WI38 (cell line): ENCODE results near the gene ARL5C.

ENCODE experiments used
- H3K4me3 ChIP-seq: 2 replicates; pipeline ENCODE4 v1.5.1; 2011; ENCODE audit warnings: low read depth, mild to moderate bottlenecking, control low read depth, low read length
- TF ChIP-seq, protein P1 (sequence below): IDR thresholded peaks from 2 replicates; pipeline ENCODE4 v1.5.1; 2012; ENCODE audit warnings: low read depth, mild to moderate bottlenecking, control low read depth, low read length

The ARL5C gene

DNA sequence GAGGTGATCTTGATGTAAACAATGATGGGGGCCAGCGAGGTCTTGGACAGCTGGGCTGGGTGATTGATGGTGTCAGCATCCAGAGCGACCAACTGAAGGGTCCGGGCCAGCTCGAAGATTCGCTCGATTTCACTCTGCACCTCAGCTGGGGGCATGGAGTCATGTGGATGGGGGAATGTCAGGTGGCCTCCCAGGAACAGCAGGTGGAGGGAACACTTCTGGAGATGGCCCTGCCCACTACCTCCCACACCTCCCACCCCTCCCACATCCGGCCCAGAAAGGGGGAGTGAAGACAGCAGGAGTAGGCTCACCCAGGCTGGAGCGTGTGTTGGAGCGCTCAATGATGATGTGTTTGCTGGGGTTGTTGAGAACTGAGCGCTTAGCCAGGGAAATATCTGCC is 17.8 kb upstream of the ARL5C start:
- TF ChIP-seq, protein P1, sequence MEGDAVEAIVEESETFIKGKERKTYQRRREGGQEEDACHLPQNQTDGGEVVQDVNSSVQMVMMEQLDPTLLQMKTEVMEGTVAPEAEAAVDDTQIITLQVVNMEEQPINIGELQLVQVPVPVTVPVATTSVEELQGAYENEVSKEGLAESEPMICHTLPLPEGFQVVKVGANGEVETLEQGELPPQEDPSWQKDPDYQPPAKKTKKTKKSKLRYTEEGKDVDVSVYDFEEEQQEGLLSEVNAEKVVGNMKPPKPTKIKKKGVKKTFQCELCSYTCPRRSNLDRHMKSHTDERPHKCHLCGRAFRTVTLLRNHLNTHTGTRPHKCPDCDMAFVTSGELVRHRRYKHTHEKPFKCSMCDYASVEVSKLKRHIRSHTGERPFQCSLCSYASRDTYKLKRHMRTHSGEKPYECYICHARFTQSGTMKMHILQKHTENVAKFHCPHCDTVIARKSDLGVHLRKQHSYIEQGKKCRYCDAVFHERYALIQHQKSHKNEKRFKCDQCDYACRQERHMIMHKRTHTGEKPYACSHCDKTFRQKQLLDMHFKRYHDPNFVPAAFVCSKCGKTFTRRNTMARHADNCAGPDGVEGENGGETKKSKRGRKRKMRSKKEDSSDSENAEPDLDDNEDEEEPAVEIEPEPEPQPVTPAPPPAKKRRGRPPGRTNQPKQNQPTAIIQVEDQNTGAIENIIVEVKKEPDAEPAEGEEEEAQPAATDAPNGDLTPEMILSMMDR: no peak
- H3K4me3 ChIP-seq: no peak overlapping the region

DNA sequence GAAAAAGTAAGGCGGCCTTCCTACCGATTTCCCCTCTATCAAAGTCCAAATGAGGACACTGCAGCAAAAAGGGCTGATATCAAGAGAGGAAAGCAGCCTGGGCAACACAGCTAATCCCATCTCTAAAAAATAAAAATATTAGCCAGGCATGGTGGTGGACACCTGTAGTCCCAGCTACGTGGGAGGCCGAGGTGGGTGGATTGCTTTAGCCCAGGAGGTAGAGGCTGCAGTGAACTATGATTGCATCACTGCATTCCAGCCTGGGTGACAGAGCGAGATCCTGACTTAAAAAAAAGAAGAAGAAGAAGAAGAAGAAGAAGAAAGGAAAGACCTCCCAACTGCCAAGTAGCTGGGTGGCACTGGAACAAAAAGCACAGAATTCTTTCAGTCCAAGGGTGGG is 17.1 kb upstream of the ARL5C start:
- H3K4me3 ChIP-seq: no peak overlapping the region
- TF ChIP-seq, protein P1: no peak

DNA sequence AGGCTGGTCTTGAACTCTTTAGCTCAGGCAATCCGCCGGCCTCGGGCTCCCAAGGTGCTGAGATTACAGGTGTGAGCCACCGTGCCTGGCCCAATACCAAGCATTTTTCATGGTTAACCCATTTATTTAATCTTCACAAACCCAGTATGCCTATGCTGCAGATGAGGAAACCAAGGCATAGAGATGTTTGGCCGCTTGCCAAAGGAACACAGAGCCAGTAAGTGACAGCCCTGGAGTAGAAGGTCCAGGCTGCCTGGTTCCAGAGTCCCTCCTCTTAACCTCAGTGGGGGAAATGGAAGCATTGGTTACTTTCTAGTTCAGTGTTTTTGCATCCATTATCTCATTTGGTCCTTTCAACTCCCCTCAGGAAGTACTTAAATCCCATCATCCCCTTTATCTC is 15.3 kb upstream of the ARL5C start:
- TF ChIP-seq, protein P1: no peak
- no peak overlapping the region for H3K4me3 ChIP-seq

DNA sequence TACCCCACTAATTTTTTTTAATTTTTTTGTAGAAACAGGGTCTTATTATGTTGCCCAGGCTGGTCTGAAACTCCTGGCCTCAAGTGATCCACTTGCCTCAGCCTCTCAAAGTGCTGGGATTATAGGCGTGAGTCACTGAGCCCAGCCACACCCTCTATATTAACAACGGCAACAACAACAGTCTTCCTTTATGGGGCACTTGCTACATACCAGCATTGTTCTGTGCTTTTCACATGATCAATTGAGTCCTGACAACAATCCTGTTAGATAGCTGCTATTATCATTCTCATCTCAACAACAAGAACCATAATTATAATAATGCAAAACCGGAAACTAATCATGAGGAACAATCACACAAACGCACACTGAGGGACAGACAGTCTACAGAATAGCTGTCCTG is 12.6 kb upstream of the ARL5C start:
- H3K4me3 ChIP-seq: no peak overlapping the region
- TF ChIP-seq, protein P1: no peak

DNA sequence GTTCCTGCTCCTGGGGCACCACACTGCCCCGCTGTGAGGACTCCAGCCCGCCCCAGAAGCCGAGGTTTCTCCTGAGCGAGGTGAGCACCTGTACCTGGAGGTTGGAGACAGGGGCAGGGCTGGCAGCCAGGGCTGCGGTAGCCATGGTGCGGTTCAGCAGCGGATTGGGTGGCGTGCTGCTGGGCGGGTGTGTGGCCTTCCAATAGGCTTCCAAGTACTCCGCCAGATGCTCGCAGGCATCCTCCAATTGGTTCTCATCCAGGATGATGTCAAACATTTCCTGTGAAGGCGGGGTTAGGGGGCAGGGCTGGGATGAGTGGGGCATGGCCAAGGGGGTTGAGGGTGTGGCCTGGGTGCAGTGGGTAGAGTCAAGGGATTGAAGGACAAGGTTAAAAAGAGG is 11.3 kb upstream of the ARL5C start:
- TF ChIP-seq, protein P1: no peak

DNA sequence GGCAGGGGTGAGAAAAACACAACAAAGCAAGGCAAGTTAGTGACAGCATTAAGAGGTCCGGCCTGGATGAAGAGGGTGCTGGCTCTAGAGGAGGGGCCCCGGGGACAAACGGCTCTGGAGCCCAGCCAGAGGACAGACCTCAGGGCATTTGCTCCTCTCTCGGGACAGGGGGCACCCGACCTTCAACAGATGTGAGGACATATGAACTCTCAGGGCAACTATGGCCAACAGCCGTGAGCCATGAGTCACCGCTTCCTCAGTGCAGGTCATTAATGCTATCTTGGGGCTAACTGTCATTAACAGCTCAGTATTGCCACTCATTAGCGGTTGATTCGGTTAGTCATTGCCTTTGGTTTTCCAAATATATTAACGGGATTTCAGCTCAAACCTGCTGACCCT is 9.7 kb upstream of the ARL5C start:
- TF ChIP-seq, protein P1: no peak

More for the DNA sequence above, 11.3 kb upstream of the ARL5C start:
- H3K4me3 ChIP-seq: no peak overlapping the region

DNA sequence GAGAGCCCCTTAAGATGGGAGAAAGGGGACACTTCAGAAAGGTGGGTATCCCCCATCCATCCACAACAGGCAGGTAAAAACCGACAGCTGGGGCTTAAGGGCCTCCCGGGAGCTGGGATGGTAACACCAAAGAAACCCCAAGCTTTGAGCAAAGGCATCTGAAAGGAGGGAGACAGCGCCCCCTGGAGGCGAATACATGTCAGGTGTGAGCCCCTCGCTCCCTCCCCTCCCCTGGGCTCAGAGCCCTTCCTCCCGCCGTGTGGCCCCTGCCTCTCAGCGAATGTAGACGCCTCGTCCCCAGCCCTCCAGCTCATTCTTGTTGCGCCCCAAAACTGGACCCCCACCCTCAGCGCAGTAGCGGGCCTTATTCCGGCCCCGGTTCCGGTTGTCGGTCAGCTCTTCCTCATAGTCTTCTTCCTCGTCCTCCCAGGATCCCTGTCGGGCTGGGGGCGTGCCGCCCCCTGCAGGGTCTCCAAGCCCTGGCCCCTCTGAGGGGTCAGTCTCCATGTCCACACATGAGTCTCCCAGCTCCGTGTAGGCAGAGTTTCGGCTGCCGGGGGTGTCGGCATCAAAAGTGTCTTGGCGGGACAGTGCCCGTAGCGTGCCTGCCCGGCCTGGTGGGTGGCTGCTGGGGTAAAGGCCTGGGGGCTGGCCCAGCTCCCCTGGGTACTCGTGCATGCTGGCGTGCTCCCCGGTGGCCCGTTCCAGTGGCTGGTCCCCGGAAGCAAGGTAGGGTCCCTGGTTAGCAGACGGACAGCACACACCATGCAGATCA is 9.1 kb upstream of the ARL5C start:
- TF ChIP-seq, protein P1: peak; percentile 81
- no peak overlapping the region for H3K4me3 ChIP-seq

More for the DNA sequence above, 9.7 kb upstream of the ARL5C start:
- H3K4me3 ChIP-seq: no peak overlapping the region
